Upper lobe of left lung (tissue), 4 donors: Measurements from ENCODE around the gene OR6X1.

ENCODE experiments used
- CTCF ChIP-seq, 6 experiments: fragments of 450-650 bp in 4 of 6; fragments of 200-600 bp in 2 of 6; sonication (generic) in 2 of 6; IDR thresholded peaks; one replicate each; pipeline ENCODE4 v1.5.1; 2016 to 2019; ENCODE audit warnings: antibody characterized with exemption in 6 of 6
- EP300 ChIP-seq, 4 donors: sonication (generic); formaldehyde crosslinking; IDR thresholded peaks; one replicate each; pipeline ENCODE4 v1.5.1; 2017; ENCODE audit warnings: antibody characterized with exemption in 4 of 4, control low read depth in 2 of 4
- POLR2A ChIP-seq, 4 donors: fragments of 450-650 bp; IDR thresholded peaks; one replicate each; pipeline ENCODE4 v1.5.1; 2016 to 2017; ENCODE audit warnings: antibody characterized with exemption in 4 of 4, mild to moderate bottlenecking in 2 of 4
- POLR2AphosphoS5 ChIP-seq, 2 donors: sonication (generic); formaldehyde crosslinking; IDR thresholded peaks; one replicate each; pipeline ENCODE4 v1.5.1; 2017; ENCODE audit warnings: antibody characterized with exemption in 2 of 2

GRCh38 chr11:123796226-123796625 lies 41.9 kb upstream of the OR6X1 start:
- TF ChIP-seq CTCF (IDR thresholded peaks at IDR 0.05) (no peak), POLR2A (IDR thresholded peaks at IDR 0.05) (no peak), POLR2AphosphoS5 (IDR thresholded peaks at IDR 0.05) (no peak), EP300 (IDR thresholded peaks at IDR 0.05) (no peak)
